ENCODE results near the gene GH1.
"Not testable (repeated sequence)": the region's sequence is repeated elsewhere in the genome, so short reads cannot be mapped to it uniquely, and the experiment has no call there.

GRCh38 chr17:63871646-63872365 is 46.8 kb downstream of the GH1 start:
- TF ChIP-seq POLR2A, CTCF (IDR thresholded peaks at IDR 0.05): not testable (repeated sequence)

Data from testis (tissue), 2 donors.